T47D (cell line): Measurements from ENCODE around the gene ZNF521.

Experiments
- DNase-seq, 2 experiments: peaks; one replicate each; pipeline versions ENCODE4 v3.0.0 to v3.0.0-alpha.2; 2011 to 2012; ENCODE audit warnings: low read depth in 1 of 2, low spot score in 1 of 2
- JUND ChIP-seq: IDR thresholded peaks from 2 replicates; pipeline ENCODE4 v1.6.1; 2012; ENCODE audit warnings: low read depth
- in situ Hi-C: cut with HindIII; loops from 2 replicates; pipeline ENCODE4 v1.10.0; 2016; ENCODE audit warnings: low sequenced_read_pairs, low pct_unique_long_range_greater_than_20kb

Gene ZNF521

DNA sequence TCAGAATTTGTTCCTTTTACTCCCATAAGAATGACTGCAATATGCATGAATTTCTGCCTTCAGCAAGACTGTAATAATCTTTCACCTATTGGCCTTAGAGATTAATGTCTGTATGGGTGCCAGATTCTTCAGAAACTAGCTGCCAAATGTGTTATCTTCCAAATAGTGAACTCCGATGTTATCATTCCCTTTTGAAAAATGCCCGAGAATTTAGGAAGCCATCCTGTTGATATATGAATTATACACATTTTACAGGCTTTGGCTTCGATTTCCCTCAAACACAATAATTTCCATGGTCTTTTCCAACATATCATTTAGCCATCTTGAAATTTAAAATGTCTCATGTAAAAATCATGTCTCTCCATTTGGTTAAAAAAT, 101.5 kb downstream of the ZNF521 start:
- no peak for DNase-seq
- in situ Hi-C loops = no loop called here
- TF ChIP-seq JUND = no peak

DNA sequence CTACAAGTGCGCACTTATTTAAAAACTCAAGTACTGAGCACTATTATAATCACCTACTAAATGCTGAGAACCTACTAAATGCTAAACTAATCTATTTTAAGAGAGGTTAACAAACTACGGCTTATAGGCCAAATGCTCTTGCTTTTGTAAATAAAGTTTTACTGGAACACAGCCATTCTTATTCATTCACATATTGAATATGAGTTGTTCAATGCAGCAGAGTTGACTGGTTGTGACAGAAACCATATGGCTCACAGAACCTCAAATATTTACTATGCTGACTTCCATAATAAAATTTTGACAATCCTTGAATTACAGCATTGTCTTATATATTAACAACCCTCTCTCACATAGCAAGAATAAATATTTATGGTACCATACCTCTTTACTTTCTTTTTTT, 103.2 kb downstream of the ZNF521 start:
- DNase-seq = no peak
- in situ Hi-C loops = no loop called here
- no peak for TF ChIP-seq JUND

DNA sequence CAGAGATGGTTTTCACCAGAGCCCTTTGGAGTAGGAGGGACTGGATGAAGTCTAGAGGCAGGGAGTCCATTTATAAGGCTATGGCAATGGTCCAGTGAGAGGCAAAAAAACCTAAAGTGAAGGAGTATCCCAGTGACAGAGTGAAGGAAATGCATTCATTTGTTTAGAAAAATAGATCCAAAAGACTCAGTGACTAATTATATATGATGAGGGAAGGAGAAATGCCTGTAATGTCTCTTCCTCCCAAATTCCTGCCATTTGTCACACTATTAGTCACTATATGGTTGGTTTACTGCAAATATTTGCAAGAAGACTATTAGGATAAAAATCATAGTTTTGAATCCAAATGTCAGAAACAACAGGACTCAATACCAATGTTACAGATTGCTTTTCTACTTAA, 104.2 kb downstream of the ZNF521 start:
- in situ Hi-C loops = no loop called here
- no peak for DNase-seq
- TF ChIP-seq JUND = no peak

DNA sequence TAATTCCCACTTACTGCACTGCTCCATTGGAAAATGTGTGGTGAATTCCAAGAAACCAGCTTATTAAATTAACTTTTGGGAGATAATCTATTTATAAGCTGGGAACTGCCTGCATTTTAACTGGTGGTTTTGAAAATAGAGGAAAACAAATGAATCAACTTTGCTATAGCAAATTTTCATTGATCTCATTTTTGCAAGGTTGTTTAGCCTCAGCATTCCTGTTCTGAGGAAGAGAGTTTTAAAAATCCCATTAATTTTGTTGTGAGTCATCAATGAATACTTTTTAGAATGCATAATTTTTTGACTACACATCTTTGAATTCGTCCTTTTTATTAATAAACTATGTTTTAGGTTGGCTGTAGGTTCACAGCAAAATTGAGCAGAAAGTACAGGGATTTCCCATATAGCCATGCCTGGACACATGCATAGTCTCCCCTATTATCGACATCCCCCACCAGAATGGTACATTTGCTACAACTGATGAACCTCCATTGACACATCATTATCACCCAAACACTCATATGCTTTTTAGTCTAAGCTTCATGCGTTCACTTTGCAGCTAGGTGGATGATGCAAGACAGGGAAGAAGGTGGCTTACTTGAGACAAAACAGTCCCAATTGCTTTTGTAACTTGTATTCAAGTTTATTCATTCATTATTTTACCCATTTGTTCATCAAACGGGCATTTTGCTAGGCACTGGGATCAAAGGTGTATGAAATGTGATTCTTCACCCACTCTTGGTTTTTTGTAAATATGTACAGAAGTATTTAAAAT, 106.9 kb downstream of the ZNF521 start:
- in situ Hi-C loops = no loop called here
- TF ChIP-seq JUND = no peak
- DNase-seq = no peak

DNA sequence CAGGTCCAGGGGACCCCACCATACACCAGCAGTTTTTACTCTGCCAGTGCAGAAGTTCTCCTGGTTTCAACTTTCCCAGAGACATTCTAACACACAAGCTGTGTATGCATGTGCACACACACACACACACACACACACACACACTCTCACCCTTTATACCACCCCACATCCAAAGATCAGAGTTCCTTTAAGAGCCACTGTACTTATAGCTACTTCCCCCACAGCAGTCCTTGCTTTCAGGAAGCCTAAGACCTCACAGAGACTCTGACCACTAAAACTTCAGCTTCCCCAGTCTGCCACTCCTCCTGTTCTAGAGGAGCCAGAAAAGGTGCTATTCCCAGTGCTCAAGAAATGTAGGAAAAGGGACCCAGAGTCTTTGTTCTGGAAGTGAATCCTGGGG, 107.8 kb downstream of the ZNF521 start:
- in situ Hi-C loops = no loop called here
- no peak for TF ChIP-seq JUND
- no peak for DNase-seq

DNA sequence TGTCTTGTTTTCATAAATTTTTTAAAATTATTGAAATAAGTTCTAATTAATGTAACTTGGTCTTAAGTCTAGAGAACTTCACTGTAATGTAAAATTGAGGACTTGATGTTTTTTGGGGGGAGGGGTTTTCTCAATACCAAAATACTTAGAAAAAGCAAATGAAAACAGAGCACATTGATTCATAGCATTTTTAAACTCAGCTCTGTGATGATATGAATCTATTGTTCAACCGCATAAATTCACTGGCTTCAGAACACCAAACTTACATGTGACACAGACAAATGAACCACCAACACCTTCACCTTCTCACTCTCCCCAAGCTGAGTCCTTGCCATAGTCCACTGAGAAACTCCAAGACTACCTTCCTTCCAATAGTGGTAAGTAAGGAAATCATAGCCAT, 108.2 kb downstream of the ZNF521 start:
- in situ Hi-C loops = no loop called here
- DNase-seq = no peak
- no peak for TF ChIP-seq JUND

DNA sequence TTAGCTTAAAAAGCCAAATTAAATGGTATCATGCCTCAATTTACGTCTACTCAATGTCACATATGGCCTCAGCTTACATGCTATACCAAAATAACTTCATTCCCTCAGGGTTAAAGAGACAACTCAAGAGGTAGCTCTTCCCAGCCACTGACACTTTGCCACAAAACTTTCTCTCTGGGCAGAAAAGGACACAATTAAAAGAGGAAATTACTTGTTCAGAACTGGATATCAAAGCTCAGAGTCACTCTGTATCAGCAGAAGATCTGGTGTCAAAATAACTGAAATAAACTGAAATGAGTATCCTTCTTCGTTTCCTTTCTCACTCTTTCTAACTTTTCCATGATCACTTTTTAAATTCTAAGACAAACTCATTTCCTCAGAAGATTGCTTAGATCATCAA, 108.7 kb downstream of the ZNF521 start:
- TF ChIP-seq JUND = no peak
- DNase-seq = no peak
- in situ Hi-C loops = no loop called here

DNA sequence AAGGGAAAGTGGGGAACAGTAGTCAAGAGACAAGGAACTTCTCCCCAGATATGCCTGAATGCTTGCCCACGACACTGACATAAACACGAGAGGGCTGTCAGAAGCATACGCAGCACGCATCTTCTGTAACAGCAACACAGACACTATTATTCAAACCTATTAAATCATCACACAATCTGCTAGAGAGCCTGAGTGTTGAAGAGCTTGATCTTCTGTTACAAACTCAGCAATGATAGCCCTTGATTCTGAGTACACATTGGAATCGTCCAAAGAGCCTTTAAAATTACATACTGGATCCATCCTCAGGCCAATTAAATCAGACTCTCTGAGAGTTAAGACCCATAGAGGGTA, 111.6 kb downstream of the ZNF521 start:
- TF ChIP-seq JUND = no peak
- no peak for DNase-seq
- in situ Hi-C loops = no loop called here

DNA sequence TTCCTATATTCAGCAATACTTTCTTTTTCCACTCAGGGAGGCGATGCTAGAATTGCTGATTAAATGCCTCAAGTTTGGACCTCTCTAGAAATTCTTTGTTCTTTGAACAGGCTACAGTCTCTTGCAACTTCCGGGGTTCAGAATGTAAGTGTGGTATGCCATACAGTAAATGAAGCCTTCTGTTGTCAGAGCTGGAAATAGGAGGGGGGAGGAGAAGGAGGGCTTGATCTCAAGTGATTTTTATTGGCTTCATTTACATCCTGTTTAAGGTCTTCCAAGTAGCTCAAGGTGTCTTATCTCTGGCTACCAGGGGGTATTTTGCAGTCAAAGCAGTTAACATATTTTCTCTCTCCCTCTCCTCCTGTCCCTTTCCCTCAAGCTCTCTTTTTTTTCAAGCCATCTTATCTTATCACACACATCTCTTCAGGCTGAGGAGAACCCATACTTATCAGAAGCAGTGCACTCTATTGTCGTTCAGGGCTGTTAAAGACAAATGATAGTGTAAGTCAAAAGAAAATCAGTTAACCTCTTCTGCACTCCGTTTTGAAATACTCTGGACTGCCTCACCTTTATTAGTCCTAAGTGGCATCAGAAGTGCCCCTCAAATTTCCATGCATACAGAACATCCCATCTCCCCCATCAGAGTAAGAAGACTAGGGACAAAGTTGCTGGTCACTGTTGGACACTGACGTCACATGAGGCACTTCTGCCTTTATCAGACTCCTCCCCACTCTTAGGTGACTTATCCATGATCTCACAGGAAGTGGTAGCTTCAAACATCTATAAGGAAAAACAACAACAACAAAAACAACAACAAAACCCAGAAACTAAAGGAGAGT, 112.2 kb downstream of the ZNF521 start:
- no peak for TF ChIP-seq JUND
- in situ Hi-C loops = no loop called here

DNA sequence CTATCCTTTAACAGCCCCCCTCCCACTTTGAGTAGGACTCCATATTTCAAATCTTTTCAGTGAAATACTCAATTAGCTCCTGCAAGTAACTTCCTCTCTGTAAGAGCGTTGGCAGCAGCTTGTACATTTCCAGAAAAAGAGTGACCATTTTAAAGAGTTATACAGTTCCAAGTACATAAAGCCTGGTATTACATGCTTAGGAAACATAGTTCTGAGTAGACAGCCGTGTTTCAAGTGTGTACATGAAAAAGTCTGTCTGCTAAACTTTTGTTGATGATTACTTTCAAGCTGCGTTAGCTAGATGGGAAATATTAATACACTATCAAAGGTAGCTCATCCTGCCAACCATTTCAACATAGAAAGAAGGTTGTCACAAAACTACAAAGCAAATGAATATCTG, 112.8 kb downstream of the ZNF521 start:
- DNase-seq = no peak
- in situ Hi-C loops = no loop called here
- TF ChIP-seq JUND = no peak

More for the DNA sequence above, 112.2 kb downstream of the ZNF521 start:
- no peak for DNase-seq

DNA sequence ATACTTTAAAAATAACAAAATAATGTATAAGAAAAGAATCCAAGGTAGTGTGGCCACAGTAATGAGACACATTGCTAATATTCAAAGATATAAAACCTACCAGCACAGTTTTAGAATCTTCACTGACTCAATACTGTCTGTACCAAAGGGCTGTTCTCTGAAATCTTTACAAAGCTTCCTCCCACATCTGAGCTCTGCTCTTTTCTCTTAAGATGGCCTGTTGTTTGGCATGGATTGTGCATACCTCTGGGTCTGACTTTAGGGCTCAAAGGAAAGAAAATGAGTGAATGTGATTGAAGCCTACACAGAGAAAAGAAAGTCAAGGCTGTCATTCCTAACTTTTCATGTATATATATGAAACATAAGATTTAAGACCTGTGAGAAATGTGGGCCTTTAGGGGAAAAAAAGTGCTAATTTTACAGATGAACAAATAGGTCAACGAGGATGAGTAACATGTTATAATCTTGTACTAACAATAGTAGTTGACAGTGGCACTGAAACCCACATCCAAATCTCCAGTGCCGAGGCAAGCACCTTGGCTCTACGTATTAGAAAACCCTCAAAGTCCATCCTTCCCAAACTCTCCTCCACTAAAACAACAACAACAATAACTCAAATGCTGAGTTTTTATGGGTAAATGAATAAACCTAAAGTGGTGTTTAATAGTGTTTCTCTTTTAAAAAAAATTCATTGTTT, 114.2 kb downstream of the ZNF521 start:
- in situ Hi-C loops = no loop called here
- DNase-seq = no peak
- TF ChIP-seq JUND = no peak

DNA sequence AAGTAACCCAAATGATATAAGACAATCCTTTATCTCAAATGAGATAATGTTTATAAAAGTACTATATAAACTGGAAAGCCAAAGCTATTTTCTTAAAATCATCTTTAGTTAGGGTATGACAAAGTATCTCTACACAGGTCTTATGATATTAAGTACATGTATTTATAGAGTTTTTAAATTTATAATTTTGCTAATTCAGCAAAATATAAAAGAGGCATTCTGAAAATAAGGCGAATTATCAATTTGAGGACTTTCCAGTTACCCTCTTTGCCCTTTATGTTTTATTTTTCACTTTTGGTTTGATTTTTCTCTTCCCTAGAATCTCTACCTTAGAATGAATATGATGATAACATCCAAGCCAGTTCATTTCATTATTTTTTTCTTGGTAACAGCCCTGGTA, 115.2 kb downstream of the ZNF521 start:
- in situ Hi-C loops = no loop called here

More for the DNA sequence above, 115.2 kb downstream of the ZNF521 start:
- TF ChIP-seq JUND = no peak
- DNase-seq = no peak
